ENCODE measurements around the gene ZNF555. TPM values are rescaled to one million over a fixed set of nuclear protein-coding genes. Genes with fewer than 3 reads are reported as not detected.

ZNF555 gene
- total RNA-seq, 4 donors from 2014 or later, result 4.6 to 22.7 (median 17.7) TPM

- H3K9me3 ChIP-seq, result peaks cover 0 to 9% of the 10 kb centered on the region in 2 donors
- no peaks in the 10 kb centered on the region for H3K27me3 ChIP-seq
- no peaks in the 10 kb centered on the region for H3K36me3 ChIP-seq
- TF ChIP-seq CTCF (IDR thresholded peaks at IDR 0.05) (no peak), POLR2A (IDR thresholded peaks at IDR 0.05) (no peak)
- H3K4me3 ChIP-seq, result no peak overlapping the region
- H3K4me1 ChIP-seq, result no peaks in the 10 kb centered on the region
- intact Hi-C loops (cut with DNase I; ENCODE audit: low total_unique reads), result no loop called here
- H3K27ac ChIP-seq, result no peak overlapping the region
- no peak for DNase-seq
Observed at GRCh38 chr19:2846180-2846894, 5.1 kb downstream of the ZNF555 start.

DNA sequence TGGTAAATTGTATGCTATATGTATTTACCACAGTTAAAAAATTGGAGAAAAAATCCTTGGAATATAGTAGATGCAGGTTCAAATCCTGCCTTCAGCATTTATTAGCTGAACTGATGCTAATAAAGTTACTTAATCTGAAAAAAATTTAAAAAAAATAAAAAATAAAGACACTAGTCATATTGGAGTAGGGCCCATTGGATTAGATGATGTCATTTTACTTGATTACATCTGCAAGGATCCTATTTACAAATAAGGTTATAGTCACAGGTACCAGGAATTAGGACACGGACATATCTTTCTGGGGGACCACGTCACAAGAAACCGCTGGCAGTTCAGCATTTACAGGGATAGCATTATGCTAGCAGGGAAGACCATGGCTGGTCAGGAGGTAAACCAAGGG lies 6.2 kb downstream of the ZNF555 start:
- Histone ChIP-seq H3K4me3 (no peak overlapping the region), H3K27ac (no peak overlapping the region), H3K27me3 (no peaks in the 10 kb centered on the region), H3K4me1 (no peaks in the 10 kb centered on the region), H3K36me3 (no peaks in the 10 kb centered on the region), H3K9me3 (peaks cover 0 to 19% of the 10 kb centered on the region in 2 donors)
- intact Hi-C loops (cut with DNase I; ENCODE audit: low total_unique reads), result no loop called here
- no peak for TF ChIP-seq CTCF (IDR thresholded peaks at IDR 0.05)
- no peak for TF ChIP-seq POLR2A (IDR thresholded peaks at IDR 0.05)
- DNase-seq, result no peak

GRCh38 chr19:2848616-2849015 lies 7.3 kb downstream of the ZNF555 start:
- no peaks in the 10 kb centered on the region for H3K36me3 ChIP-seq
- DNase-seq, result no peak
- no peaks in the 10 kb centered on the region for H3K27me3 ChIP-seq
- TF ChIP-seq CTCF (IDR thresholded peaks at IDR 0.05), result no peak
- TF ChIP-seq POLR2A (IDR thresholded peaks at IDR 0.05), result no peak
- H3K27ac ChIP-seq, result no peak overlapping the region
- intact Hi-C loops (cut with DNase I; ENCODE audit: low total_unique reads), result no loop called here
- no peak overlapping the region for H3K4me3 ChIP-seq
- H3K9me3 ChIP-seq, result peaks cover 0 to 30% of the 10 kb centered on the region in 2 donors
- no peaks in the 10 kb centered on the region for H3K4me1 ChIP-seq

GRCh38 chr19:2850256-2850925 lies 9.1 kb downstream of the ZNF555 start:
- no peak overlapping the region for H3K4me3 ChIP-seq
- no peak for TF ChIP-seq CTCF (IDR thresholded peaks at IDR 0.05)
- no peak for TF ChIP-seq POLR2A (IDR thresholded peaks at IDR 0.05)
- peaks cover 0 to 46% of the 10 kb centered on the region in 2 donors for H3K9me3 ChIP-seq
- H3K4me1 ChIP-seq, result no peaks in the 10 kb centered on the region
- no peak overlapping the region for H3K27ac ChIP-seq
- H3K27me3 ChIP-seq, result no peaks in the 10 kb centered on the region
- H3K36me3 ChIP-seq, result no peaks in the 10 kb centered on the region
- intact Hi-C loops (cut with DNase I; ENCODE audit: low total_unique reads), result no loop called here
- DNase-seq, result no peak

DNA sequence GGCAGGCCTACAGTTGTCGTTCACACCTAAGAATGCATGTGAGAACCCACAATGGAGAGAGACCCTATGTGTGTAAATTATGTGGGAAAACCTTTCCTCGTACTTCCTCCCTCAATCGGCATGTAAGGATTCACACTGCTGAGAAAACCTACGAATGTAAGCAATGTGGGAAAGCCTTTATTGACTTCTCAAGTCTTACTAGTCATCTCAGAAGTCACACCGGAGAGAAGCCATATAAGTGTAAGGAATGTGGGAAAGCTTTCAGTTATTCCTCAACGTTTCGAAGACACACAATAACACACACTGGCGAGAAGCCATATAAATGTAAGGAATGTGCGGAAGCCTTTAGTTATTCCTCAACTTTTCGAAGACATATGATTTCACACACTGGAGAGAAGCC lies 11.3 kb downstream of the ZNF555 start:
- no peak overlapping the region for H3K4me3 ChIP-seq

More for the DNA sequence above, 11.3 kb downstream of the ZNF555 start:
- Histone ChIP-seq H3K27me3 (no peaks in the 10 kb centered on the region), H3K36me3 (no peaks in the 10 kb centered on the region), H3K27ac (no peak overlapping the region), H3K4me1 (no peaks in the 10 kb centered on the region), H3K9me3 (peaks cover 0 to 54% of the 10 kb centered on the region in 2 donors)
- DNase-seq, result no peak
- intact Hi-C loops (cut with DNase I; ENCODE audit: low total_unique reads), result no loop called here
- TF ChIP-seq POLR2A (IDR thresholded peaks at IDR 0.05) (no peak), CTCF (IDR thresholded peaks at IDR 0.05) (no peak)

Data from uterus (tissue), 4 donors.